ENCODE results near the gene NCKAP5.

Gene NCKAP5

GRCh38 chr2:133531382-133531781 lies 36.9 kb downstream of the NCKAP5 start:
- TF ChIP-seq CTCF (conservative IDR thresholded peaks at IDR 0.05; ENCODE audit: control insufficient read depth, insufficient read depth, low read depth, low read length), result no peak
- H3K4me3 ChIP-seq (ENCODE audit: control insufficient read depth, low read depth, low read length), result no peak overlapping the region
- no peak for DNase-seq (ENCODE audit: low read depth)

- no peak for DNase-seq (ENCODE audit: low read depth)
- no peak for TF ChIP-seq CTCF (conservative IDR thresholded peaks at IDR 0.05; ENCODE audit: control insufficient read depth, insufficient read depth, low read depth, low read length)
- no peak overlapping the region for H3K4me3 ChIP-seq (ENCODE audit: control insufficient read depth, low read depth, low read length)
Observed at GRCh38 chr2:133530645-133531044, 37.6 kb downstream of the NCKAP5 start.

GRCh38 chr2:133526530-133527300 lies 41.5 kb downstream of the NCKAP5 start:
- DNase-seq (ENCODE audit: low read depth), result no peak
- H3K4me3 ChIP-seq (ENCODE audit: control insufficient read depth, low read depth, low read length), result no peak overlapping the region
- TF ChIP-seq CTCF (conservative IDR thresholded peaks at IDR 0.05; ENCODE audit: control insufficient read depth, insufficient read depth, low read depth, low read length), result no peak

- no peak for TF ChIP-seq CTCF (conservative IDR thresholded peaks at IDR 0.05; ENCODE audit: control insufficient read depth, insufficient read depth, low read depth, low read length)
- no peak for DNase-seq (ENCODE audit: low read depth)
- no peak overlapping the region for H3K4me3 ChIP-seq (ENCODE audit: control insufficient read depth, low read depth, low read length)
Observed at GRCh38 chr2:133525613-133526529, 42.4 kb downstream of the NCKAP5 start.

GRCh38 chr2:133525090-133525489 lies 43.2 kb downstream of the NCKAP5 start:
- no peak overlapping the region for H3K4me3 ChIP-seq (ENCODE audit: control insufficient read depth, low read depth, low read length)
- no peak for DNase-seq (ENCODE audit: low read depth)
- TF ChIP-seq CTCF (conservative IDR thresholded peaks at IDR 0.05; ENCODE audit: control insufficient read depth, insufficient read depth, low read depth, low read length), result no peak

- no peak overlapping the region for H3K4me3 ChIP-seq (ENCODE audit: control insufficient read depth, low read depth, low read length)
- no peak for DNase-seq (ENCODE audit: low read depth)
Observed at GRCh38 chr2:133523406-133523805, 44.9 kb downstream of the NCKAP5 start.

More at GRCh38 chr2:133523406-133523805, 44.9 kb downstream of the NCKAP5 start:
- no peak for TF ChIP-seq CTCF (conservative IDR thresholded peaks at IDR 0.05; ENCODE audit: control insufficient read depth, insufficient read depth, low read depth, low read length)

All from fibroblast of mammary gland (primary cell).